K562 (cell line): ENCODE measurements around the gene USP6.

Experiments
- CREB3L1 ChIP-seq: fragments of 450-650 bp; IDR thresholded peaks from 2 replicates; pipeline ENCODE4 v1.6.1; 2014; ENCODE audit warnings: low read depth, mild to moderate bottlenecking, moderate library complexity, borderline replicate concordance
- HIVEP1 ChIP-seq: fragments of 250-450 bp; sonication (Bioruptor Pico); IDR thresholded peaks from 2 replicates; pipeline ENCODE4 v1.4.0; 2020; ENCODE audit warnings: mild to moderate bottlenecking
- POLR2AphosphoS5 ChIP-seq: IDR thresholded peaks from 2 replicates; pipeline ENCODE4 v1.6.1; 2011; ENCODE audit warnings: mild to moderate bottlenecking, low read depth, low read length, moderate library complexity; ENCODE audit not compliant: control insufficient read depth, insufficient read depth
- ZNF274 ChIP-seq: IDR thresholded peaks from 2 replicates; pipeline ENCODE4 v1.6.1; 2011; ENCODE audit warnings: low read depth, mild to moderate bottlenecking, low read length, moderate library complexity, borderline replicate concordance
- ZNF561 ChIP-seq: fragments of 450-650 bp; formaldehyde crosslinking; conservative IDR thresholded peaks from 2 replicates; pipeline ENCODE4 v1.4.0; 2020; ENCODE audit warnings: mild to moderate bottlenecking, moderate library complexity

DNA sequence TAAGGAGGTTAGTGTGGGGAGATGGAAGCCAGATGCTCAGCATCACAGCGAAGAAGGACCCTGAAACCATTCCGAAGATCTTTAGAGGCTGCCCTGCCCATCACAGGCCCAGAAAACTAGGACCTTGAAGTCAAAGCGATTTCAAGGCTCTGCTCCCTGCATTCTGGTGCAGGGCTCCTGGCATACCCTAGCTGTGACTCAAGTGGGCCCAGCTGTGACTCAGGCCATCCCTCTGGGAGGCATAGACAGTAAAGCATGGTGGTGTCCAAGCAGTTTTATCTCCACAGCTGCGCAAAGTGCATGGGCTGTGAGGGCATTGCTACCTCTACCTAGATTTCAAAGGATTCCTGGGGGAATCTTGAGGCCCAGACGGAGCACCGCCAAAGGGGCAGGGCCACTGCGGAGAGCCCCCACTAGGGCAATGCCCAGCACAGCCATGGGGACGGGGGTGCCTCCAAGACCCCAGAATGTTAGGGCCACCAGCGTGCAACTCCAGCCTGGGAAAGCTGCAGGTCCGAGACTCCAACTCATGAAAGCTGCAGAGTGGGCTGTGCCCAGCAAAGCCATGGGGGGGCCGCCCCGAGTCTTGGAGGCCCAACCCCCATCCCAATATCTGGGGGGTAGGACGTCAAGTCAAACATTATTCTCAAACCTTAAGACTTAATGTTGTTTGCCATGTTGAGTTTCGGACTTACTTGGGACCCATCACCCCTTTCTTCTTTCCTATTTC is 87.5 kb downstream of the USP6 start:
- TF ChIP-seq ZNF561 (no peak), CREB3L1 (no peak), POLR2AphosphoS5 (no peak), ZNF274 (no peak), HIVEP1 (CRISPR knock-in tag) (no peak)
